Activated T-cell treated with anti-CD3 and anti-CD28 coated beads for 1 hour (primary cell): ENCODE measurements around the gene PPP2R5C.
"Not testable (repeated sequence)": the region's sequence is repeated elsewhere in the genome, so short reads cannot be mapped to it uniquely, and the experiment has no call there.

Source experiments
- DNase-seq: peaks from one replicate; pipeline ENCODE4 v3.0.0-alpha.2; 2020; ENCODE audit warnings: low read depth

Gene PPP2R5C

GRCh38 chr14:101761032-101761880 is at the start of gene PPP2R5C:
Gene PPP2R5C (plus strand): TSS chr14:101761709. CDS start chr14:101761894, 185 bp downstream.
- peak; percentile 88 for DNase-seq

GRCh38 chr14:101711857-101712233 is 49.7 kb upstream of the PPP2R5C start:
- DNase-seq, result not testable (repeated sequence)

- not testable (repeated sequence) for DNase-seq
Observed at GRCh38 chr14:101712341-101712740, 49.2 kb upstream of the PPP2R5C start.

- not testable (repeated sequence) for DNase-seq
Observed at GRCh38 chr14:101713091-101713490, 48.4 kb upstream of the PPP2R5C start.

GRCh38 chr14:101713621-101714349 is 47.7 kb upstream of the PPP2R5C start:
- DNase-seq, result no peak

- DNase-seq, result no peak
Observed at GRCh38 chr14:101714394-101714793, 47.1 kb upstream of the PPP2R5C start.

GRCh38 chr14:101715210-101716076 is 46.1 kb upstream of the PPP2R5C start:
- DNase-seq, result no peak

GRCh38 chr14:101716077-101716950 is 45.2 kb upstream of the PPP2R5C start:
- DNase-seq, result no peak

- DNase-seq, result no peak
Observed at GRCh38 chr14:101716956-101717662, 44.4 kb upstream of the PPP2R5C start.

GRCh38 chr14:101717663-101718490 is 43.6 kb upstream of the PPP2R5C start:
- no peak for DNase-seq

GRCh38 chr14:101719045-101719645 is 42.4 kb upstream of the PPP2R5C start:
- DNase-seq, result no peak

GRCh38 chr14:101719708-101720107 is 41.8 kb upstream of the PPP2R5C start:
- no peak for DNase-seq

GRCh38 chr14:101721111-101721510 is 40.4 kb upstream of the PPP2R5C start:
- DNase-seq, result no peak

- peak; percentile 58 for DNase-seq
Observed at GRCh38 chr14:101721951-101722661, 39.4 kb upstream of the PPP2R5C start.

- DNase-seq, result no peak
Observed at GRCh38 chr14:101723061-101723595, 38.4 kb upstream of the PPP2R5C start.

GRCh38 chr14:101725652-101726051 is 35.9 kb upstream of the PPP2R5C start:
- not testable (repeated sequence) for DNase-seq

GRCh38 chr14:101726295-101726953 is 35.1 kb upstream of the PPP2R5C start:
- no peak for DNase-seq

GRCh38 chr14:101726954-101727302 is 34.6 kb upstream of the PPP2R5C start:
- DNase-seq, result no peak
